Panc1 (cell line): ENCODE data around the gene PCF11. TPM values are rescaled to one million over a fixed set of nuclear protein-coding genes. Genes with fewer than 3 reads are reported as not detected.

Experiments
- ATAC-seq: fragments of 200-7000 bp; cut with Tn5 transposase; 2 replicates; pipeline ENCODE4 v1.9.1; 2020; ENCODE audit warnings: mild to moderate bottlenecking, moderate library complexity
- BruUV-seq: library from RNA; stranded (reverse); fragments of 400-500 nt; replicated peaks from 2 replicates; lab custom pipeline; 2021; lab: Mats Ljungman, UMichigan
- CTCF ChIA-PET: fragments of 300-600 bp; sonication (Branson Sonifier 250); formaldehyde crosslinking; loops from one replicate; lab custom pipeline; 2022; ENCODE audit warnings: antibody characterized with exemption; lab: Charles Lee
- POLR2A ChIA-PET: fragments of 300-600 bp; sonication (Branson Sonifier 250); formaldehyde crosslinking; loops from one replicate; lab custom pipeline; 2022; ENCODE audit warnings: antibody characterized with exemption; lab: Charles Lee
- DNase-seq: peaks from one replicate; pipeline ENCODE4 v3.0.0-alpha.2; 2010; ENCODE audit warnings: low read depth, low spot score
- H3K27ac ChIP-seq: 2 replicates; pipeline ENCODE4 v1.5.1; 2011; ENCODE audit warnings: mild to moderate bottlenecking, low read length, inconsistent platforms
- H3K27me3 ChIP-seq: fragments of 200-500 bp; sonication (Bioruptor generic); 2 replicates; pipeline ENCODE4 v1.6.0; 2014; ENCODE audit warnings: low read length, inconsistent platforms; ENCODE audit not compliant: control insufficient read depth, insufficient read depth
- H3K36me3 ChIP-seq: fragments of 200-500 bp; sonication (Bioruptor generic); 2 replicates; pipeline ENCODE4 v1.5.1; 2014; ENCODE audit warnings: inconsistent platforms, mild to moderate bottlenecking, low read length, moderate library complexity; ENCODE audit not compliant: control insufficient read depth, insufficient read depth
- H3K4me1 ChIP-seq: 2 replicates; pipeline ENCODE4 v1.5.1; 2011; ENCODE audit warnings: inconsistent platforms, mild to moderate bottlenecking, low read length, moderate library complexity; ENCODE audit not compliant: control insufficient read depth, insufficient read depth
- H3K4me3 ChIP-seq, 2 experiments: 2 replicates each; pipeline ENCODE4 v1.5.1; 2011 to 2012; ENCODE audit warnings: low read depth in 2 of 2, low read length in 2 of 2, mild to moderate bottlenecking in 2 of 2, inconsistent platforms in 1 of 2, moderate library complexity in 1 of 2
- H3K9me3 ChIP-seq: fragments of 200-500 bp; sonication (Bioruptor generic); 2 replicates; pipeline ENCODE4 v1.5.1; 2014; ENCODE audit warnings: low read depth, mild to moderate bottlenecking, inconsistent platforms, low read length, moderate library complexity; ENCODE audit not compliant: control insufficient read depth, insufficient read depth
- POLR2AphosphoS5 ChIP-seq: IDR thresholded peaks from 2 replicates; pipeline ENCODE4 v1.6.1; 2012; ENCODE audit warnings: mild to moderate bottlenecking, low read depth, low read length, moderate library complexity
- REST ChIP-seq, 2 experiments: IDR thresholded peaks; 2 replicates each; pipeline ENCODE4 v1.6.1; 2011 to 2012; ENCODE audit warnings: low read depth in 2 of 2, control low read depth in 1 of 2, low read length in 1 of 2, mild to moderate bottlenecking in 1 of 2, moderate library complexity in 1 of 2; ENCODE audit not compliant: insufficient read depth in 1 of 2
- SIN3A ChIP-seq: IDR thresholded peaks from 2 replicates; pipeline ENCODE4 v1.6.1; 2012; ENCODE audit warnings: low read depth, mild to moderate bottlenecking, low read length, moderate library complexity, borderline replicate concordance; ENCODE audit not compliant: insufficient read depth
- TCF7L2 ChIP-seq: IDR thresholded peaks from 2 replicates; pipeline ENCODE4 v1.6.1; 2011; ENCODE audit warnings: mild to moderate bottlenecking, low read depth, low read length, inconsistent platforms
- in situ Hi-C: cut with HindIII; loops from 2 replicates; pipeline ENCODE4 v1.10.0; 2016; ENCODE audit warnings: low sequenced_read_pairs, low pct_unique_long_range_greater_than_20kb
- intact Hi-C: fragments of 100-400 bp; cut with micrococcal nuclease; formaldehyde crosslinking; loops from one replicate; pipeline ENCODE4 v1.10.0; 2022; ENCODE audit not compliant: unreplicated experiment
- total RNA-seq: library from RNA; stranded (reverse); gene quantifications from one replicate; pipeline ENCODE4 v1.2.1, GENCODE V29; 2021; ENCODE audit not compliant: unreplicated experiment
- TF ChIP-seq, protein P1 (sequence below): fragments of 450-650 bp; IDR thresholded peaks from 2 replicates; pipeline ENCODE4 v1.5.1; 2017; ENCODE audit warnings: mild to moderate bottlenecking

PCF11 gene
- total RNA-seq, 1 experiment from 2014 or later, result 56.6 TPM

GRCh38 chr11:83174008-83174407 lies 17.1 kb downstream of the PCF11 start:
- DNase-seq (no peak), ATAC-seq (no peak)
- intact Hi-C loops, result no loop called here
- TF ChIP-seq TCF7L2, result no peak
- no peak for TF ChIP-seq POLR2AphosphoS5
- TF ChIP-seq, protein P1, sequence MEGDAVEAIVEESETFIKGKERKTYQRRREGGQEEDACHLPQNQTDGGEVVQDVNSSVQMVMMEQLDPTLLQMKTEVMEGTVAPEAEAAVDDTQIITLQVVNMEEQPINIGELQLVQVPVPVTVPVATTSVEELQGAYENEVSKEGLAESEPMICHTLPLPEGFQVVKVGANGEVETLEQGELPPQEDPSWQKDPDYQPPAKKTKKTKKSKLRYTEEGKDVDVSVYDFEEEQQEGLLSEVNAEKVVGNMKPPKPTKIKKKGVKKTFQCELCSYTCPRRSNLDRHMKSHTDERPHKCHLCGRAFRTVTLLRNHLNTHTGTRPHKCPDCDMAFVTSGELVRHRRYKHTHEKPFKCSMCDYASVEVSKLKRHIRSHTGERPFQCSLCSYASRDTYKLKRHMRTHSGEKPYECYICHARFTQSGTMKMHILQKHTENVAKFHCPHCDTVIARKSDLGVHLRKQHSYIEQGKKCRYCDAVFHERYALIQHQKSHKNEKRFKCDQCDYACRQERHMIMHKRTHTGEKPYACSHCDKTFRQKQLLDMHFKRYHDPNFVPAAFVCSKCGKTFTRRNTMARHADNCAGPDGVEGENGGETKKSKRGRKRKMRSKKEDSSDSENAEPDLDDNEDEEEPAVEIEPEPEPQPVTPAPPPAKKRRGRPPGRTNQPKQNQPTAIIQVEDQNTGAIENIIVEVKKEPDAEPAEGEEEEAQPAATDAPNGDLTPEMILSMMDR, result no peak
- TF ChIP-seq SIN3A, result no peak
- TF ChIP-seq REST (IDR thresholded peaks at IDR 0.05; ENCODE audit: insufficient read depth in 1 of 2, low read depth in 2 of 2, low read length in 1 of 2), result no peak
- Histone ChIP-seq H3K9me3 (no peaks in the 10 kb centered on the region), H3K27me3 (no peaks in the 10 kb centered on the region), H3K4me3 (no peak overlapping the region), H3K36me3 (peaks cover 46% of the 10 kb centered on the region), H3K27ac (no peak overlapping the region), H3K4me1 (peaks cover 11% of the 10 kb centered on the region; the same call in 1 of the 2 replicates)
- in situ Hi-C loops, result no loop called here
- POLR2A ChIA-PET, result interaction anchor here (0.7 kb wide), 3 partner anchors 15 to 89 kb away, joined by 3 to 5 read pairs (median 4); no protein-coding TSS in a partner anchor
- CTCF ChIA-PET, result no interaction called here
- BruUV-seq, result no TSS peak

GRCh38 chr11:83175815-83176214 lies 18.9 kb downstream of the PCF11 start:
- peaks cover 35% of the 10 kb centered on the region for H3K36me3 ChIP-seq
- ChIA-PET POLR2A (no interaction called here), CTCF (no interaction called here)
- in situ Hi-C loops, result no loop called here
- H3K9me3 ChIP-seq, result no peaks in the 10 kb centered on the region
- ATAC-seq (no peak), DNase-seq (no peak)
- intact Hi-C loops, result no loop called here
- H3K27me3 ChIP-seq, result no peaks in the 10 kb centered on the region
- H3K4me1 ChIP-seq, result peaks cover 5% of the 10 kb centered on the region; the same call in 1 of the 2 replicates
- H3K4me3 ChIP-seq, result no peak overlapping the region
- TF ChIP-seq TCF7L2 (no peak), REST (IDR thresholded peaks at IDR 0.05; ENCODE audit: insufficient read depth in 1 of 2, low read depth in 2 of 2, low read length in 1 of 2) (no peak), POLR2AphosphoS5 (no peak), SIN3A (no peak)
- TF ChIP-seq, protein P1, result no peak
- BruUV-seq, result no TSS peak
- no peak overlapping the region for H3K27ac ChIP-seq
